HCT116 (cell line): ENCODE results near the gene AKT3.

Source experiments
- ELF1 ChIP-seq: IDR thresholded peaks from 2 replicates; pipeline ENCODE4 v1.6.1; 2012; ENCODE audit warnings: low read depth, borderline replicate concordance
- TF ChIP-seq, protein P1 (sequence below), 3 experiments: fragments of 200-600 bp in 1 of 3; sonication (generic) in 1 of 3; IDR thresholded peaks in 2 of 3; conservative IDR thresholded peaks in 1 of 3; 2 replicates each; pipeline ENCODE4 v1.5.1; 2012 to 2017; ENCODE audit warnings: low read depth in 2 of 3, low read length in 2 of 3, antibody characterized with exemption in 1 of 3, borderline replicate concordance in 1 of 3, control low read depth in 1 of 3, mild to moderate bottlenecking in 1 of 3, mixed read lengths in 1 of 3, mixed run types in 1 of 3, moderate library complexity in 1 of 3; ENCODE audit not compliant: insufficient read depth in 1 of 3

DNA sequence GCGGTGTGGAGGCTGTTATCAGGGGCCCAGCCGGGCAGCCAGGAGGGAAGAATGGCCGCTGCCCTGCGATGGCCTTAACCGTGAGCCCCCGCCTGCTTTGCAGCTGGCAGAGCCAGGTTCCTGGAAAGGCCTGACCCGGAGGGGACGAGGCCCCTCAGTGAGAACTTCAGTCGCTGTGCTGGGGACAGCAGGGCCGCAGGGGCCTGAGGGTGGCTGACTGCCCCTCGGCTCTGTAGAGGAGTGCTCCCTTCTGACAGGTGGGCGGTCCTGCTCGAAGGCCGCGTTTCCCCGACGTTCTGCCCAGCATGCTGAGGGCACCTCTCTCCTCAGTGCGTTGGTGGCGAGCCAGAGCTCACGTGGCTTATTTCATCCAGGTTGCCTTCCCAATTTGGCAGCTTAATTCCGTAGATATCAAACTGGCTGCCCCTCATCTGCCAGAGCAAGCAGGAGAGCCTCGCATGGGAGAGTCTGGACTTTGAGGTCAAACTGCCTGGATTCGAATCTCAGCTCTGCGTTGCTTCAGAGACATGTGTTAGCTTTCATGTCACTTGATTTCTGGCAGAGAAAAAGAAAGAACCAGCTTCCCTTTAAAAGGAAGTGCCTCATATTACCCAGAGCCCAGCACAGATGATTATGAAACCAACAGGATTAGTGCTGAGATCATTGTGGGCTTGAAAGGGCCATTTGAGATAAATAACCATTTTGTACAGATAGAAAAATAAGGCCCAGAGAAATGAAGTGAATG is 354.4 kb downstream of the AKT3 start:
- TF ChIP-seq, protein P1, sequence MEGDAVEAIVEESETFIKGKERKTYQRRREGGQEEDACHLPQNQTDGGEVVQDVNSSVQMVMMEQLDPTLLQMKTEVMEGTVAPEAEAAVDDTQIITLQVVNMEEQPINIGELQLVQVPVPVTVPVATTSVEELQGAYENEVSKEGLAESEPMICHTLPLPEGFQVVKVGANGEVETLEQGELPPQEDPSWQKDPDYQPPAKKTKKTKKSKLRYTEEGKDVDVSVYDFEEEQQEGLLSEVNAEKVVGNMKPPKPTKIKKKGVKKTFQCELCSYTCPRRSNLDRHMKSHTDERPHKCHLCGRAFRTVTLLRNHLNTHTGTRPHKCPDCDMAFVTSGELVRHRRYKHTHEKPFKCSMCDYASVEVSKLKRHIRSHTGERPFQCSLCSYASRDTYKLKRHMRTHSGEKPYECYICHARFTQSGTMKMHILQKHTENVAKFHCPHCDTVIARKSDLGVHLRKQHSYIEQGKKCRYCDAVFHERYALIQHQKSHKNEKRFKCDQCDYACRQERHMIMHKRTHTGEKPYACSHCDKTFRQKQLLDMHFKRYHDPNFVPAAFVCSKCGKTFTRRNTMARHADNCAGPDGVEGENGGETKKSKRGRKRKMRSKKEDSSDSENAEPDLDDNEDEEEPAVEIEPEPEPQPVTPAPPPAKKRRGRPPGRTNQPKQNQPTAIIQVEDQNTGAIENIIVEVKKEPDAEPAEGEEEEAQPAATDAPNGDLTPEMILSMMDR (IDR thresholded peaks at IDR 0.05 in 2 of 3, conservative IDR thresholded peaks at IDR 0.05 in 1 of 3; ENCODE audit: borderline replicate concordance in 1 of 3, insufficient read depth in 1 of 3, low read depth in 2 of 3, low read length in 2 of 3): no peak
- TF ChIP-seq ELF1: no peak
